Choroid plexus epithelial cell (primary cell): ENCODE results near the gene C19orf47.

Source experiments
- DNase-seq: peaks from one replicate; pipeline ENCODE4 v3.0.0-alpha.2; 2010; ENCODE audit warnings: low read depth
- H3K4me3 ChIP-seq: 2 replicates; pipeline ENCODE4 v1.5.1; 2011; ENCODE audit warnings: low read depth, mild to moderate bottlenecking, control low read depth, low read length, moderate library complexity
- CTCF ChIP-seq: conservative IDR thresholded peaks from 2 replicates; pipeline ENCODE4 v1.5.1; 2011; ENCODE audit warnings: low read depth, mild to moderate bottlenecking, control low read depth, inconsistent platforms, low read length, moderate library complexity

The C19orf47 gene

GRCh38 chr19:40285353-40286234, 62.6 kb downstream of the C19orf47 start:
- no peak for TF ChIP-seq CTCF
- H3K4me3 ChIP-seq: peak overlapping the region; percentile 88
- peak; percentile 100 for DNase-seq

DNA sequence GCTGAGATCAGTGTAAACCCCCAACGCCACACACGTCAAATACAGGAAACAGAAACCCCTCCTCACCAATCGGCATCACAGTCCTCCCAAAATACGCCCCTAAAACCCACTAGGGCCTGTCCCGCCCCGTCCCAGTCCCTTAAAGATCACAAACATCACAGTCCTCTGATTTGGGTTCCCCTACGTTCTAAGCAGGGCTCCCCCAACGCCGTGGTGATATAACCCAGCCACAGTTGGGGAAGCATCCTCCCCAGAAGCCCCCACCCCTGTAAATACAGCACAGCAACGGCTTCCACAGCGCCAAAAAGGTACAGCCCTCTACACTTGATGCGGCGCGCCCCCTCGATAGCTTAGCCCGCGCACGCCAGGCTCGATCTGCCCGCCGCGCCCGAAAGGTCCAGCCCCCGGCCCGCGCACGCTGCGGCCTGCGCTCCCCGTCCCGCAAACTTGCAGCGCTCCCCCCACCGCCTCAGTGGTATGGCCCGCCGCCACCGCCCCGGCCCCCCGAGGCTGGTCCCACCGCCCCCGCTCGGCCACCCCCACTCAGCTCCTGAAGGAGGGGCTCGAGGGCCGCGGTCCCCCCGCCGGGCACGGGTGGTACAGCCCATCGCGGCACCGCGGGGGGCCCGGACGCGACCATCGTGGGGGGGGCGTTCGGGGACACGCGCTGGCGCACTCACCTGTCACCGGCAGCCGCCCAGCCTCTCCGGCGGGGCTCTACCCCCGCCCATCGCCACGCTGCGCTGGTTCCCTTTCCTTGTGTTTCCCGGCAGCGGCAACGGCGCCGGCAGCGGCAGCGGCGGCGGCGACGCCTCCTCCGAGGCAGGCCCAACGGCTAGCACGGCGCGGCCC, 63.5 kb downstream of the C19orf47 start, which contains the start of gene AKT2:
AKT2 (minus strand) TSS at position 845 of the 852 bp plus-strand sequence. CDS start 20,078 bp downstream, outside the sequence.
- DNase-seq: peak; percentile 72
- peak within 1 kb of the TSS; percentile 88 for H3K4me3 ChIP-seq
- TF ChIP-seq CTCF: no peak

DNA sequence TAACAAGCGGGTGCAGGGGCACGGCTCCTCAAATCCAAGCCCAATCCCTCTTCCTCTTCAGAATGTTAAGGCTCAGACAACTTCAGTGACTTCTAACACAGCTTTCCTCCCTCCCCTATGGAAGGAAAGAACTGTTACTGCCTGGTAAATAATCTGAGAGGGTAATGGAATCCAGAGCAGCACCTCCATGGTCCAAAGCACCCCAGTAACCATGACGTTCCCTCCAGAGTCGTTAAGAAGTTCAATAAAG, 64.0 kb downstream of the C19orf47 start:
- no peak for TF ChIP-seq CTCF
- DNase-seq: peak; percentile 39
- H3K4me3 ChIP-seq: peak overlapping the region; percentile 88

GRCh38 chr19:40283414-40284250, 64.6 kb downstream of the C19orf47 start:
- DNase-seq: peak; percentile 35
- TF ChIP-seq CTCF: no peak

GRCh38 chr19:40282920-40283319, 65.3 kb downstream of the C19orf47 start:
- DNase-seq: peak; percentile 42
- no peak overlapping the region for H3K4me3 ChIP-seq
- no peak for TF ChIP-seq CTCF

More at GRCh38 chr19:40283414-40284250, 64.6 kb downstream of the C19orf47 start:
- H3K4me3 ChIP-seq: peak overlapping the region; percentile 88

DNA sequence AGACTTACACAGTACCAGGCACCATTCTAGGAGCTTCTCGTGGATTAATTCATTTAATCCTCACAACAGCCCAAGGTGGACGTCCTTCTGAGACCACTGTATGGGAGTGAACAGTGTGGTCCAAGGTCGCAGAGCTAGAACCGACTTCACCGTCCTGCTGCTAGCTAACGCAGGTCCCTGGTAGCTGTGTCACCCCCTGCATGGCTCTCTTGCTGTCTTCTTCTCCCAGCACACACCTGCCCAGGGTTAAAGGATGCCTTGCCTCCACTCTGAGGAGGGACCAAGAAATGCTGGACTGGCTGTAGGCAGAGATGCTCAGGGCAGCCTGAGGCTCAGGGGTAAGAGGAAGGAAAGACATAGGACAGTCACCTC, 66.0 kb downstream of the C19orf47 start:
- no peak for TF ChIP-seq CTCF
- no peak overlapping the region for H3K4me3 ChIP-seq
- no peak for DNase-seq
